OCI-LY7 (cell line): ENCODE data around the gene SUPT16H.

Source experiments
- EZH2phosphoT487 ChIP-seq: fragments of 200-600 bp; sonication (generic); IDR thresholded peaks from 2 replicates; pipeline ENCODE4 v1.6.1; 2018; ENCODE audit warnings: low read depth, borderline replicate concordance, mild to moderate bottlenecking, mixed run types, antibody characterized with exemption, low read length, moderate library complexity, mixed read lengths
- TF ChIP-seq, protein P1 (sequence below): fragments of 200-600 bp; sonication (generic); conservative IDR thresholded peaks from 2 replicates; pipeline ENCODE4 v1.5.1; 2014; ENCODE audit warnings: mild to moderate bottlenecking, antibody characterized with exemption, low read length, moderate library complexity, mixed read lengths

DNA sequence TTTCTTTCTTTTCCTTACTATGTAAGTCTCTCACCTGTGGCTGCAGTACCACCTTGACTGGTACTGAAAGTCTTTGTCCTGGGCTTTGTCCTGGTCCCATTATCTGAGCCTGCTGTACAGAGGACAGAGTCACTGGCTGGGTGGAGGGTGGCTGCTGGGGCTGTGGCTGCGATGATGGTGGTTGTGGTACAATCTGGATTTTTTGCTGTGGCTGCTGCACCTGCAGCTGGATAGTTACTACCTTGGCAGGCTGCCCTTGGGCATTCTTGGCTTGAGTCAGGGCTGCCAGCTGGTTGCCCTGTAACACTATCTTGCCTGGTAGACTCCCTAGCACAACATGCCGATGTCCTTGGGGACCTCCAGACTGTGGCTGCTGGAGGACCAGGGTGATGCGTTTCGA is 45.1 kb upstream of the SUPT16H start:
- TF ChIP-seq, protein P1, sequence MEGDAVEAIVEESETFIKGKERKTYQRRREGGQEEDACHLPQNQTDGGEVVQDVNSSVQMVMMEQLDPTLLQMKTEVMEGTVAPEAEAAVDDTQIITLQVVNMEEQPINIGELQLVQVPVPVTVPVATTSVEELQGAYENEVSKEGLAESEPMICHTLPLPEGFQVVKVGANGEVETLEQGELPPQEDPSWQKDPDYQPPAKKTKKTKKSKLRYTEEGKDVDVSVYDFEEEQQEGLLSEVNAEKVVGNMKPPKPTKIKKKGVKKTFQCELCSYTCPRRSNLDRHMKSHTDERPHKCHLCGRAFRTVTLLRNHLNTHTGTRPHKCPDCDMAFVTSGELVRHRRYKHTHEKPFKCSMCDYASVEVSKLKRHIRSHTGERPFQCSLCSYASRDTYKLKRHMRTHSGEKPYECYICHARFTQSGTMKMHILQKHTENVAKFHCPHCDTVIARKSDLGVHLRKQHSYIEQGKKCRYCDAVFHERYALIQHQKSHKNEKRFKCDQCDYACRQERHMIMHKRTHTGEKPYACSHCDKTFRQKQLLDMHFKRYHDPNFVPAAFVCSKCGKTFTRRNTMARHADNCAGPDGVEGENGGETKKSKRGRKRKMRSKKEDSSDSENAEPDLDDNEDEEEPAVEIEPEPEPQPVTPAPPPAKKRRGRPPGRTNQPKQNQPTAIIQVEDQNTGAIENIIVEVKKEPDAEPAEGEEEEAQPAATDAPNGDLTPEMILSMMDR = no peak
- no peak for TF ChIP-seq EZH2phosphoT487
